Stimulated activated CD4-positive, alpha-beta T cell treated with anti-CD3 and anti-CD28 coated beads, Interleukin-2, amount 100 ng/mL, for 24 hours (primary cell): ENCODE measurements around the gene SCNN1A.
A peak's percentile ranks its signal among the peaks of the same experiment; 100 is the strongest.

Experiments
- DNase-seq, 2 donors: peaks; one replicate each; pipeline ENCODE4 v3.0.0-alpha.2; 2020

The SCNN1A gene

DNA sequence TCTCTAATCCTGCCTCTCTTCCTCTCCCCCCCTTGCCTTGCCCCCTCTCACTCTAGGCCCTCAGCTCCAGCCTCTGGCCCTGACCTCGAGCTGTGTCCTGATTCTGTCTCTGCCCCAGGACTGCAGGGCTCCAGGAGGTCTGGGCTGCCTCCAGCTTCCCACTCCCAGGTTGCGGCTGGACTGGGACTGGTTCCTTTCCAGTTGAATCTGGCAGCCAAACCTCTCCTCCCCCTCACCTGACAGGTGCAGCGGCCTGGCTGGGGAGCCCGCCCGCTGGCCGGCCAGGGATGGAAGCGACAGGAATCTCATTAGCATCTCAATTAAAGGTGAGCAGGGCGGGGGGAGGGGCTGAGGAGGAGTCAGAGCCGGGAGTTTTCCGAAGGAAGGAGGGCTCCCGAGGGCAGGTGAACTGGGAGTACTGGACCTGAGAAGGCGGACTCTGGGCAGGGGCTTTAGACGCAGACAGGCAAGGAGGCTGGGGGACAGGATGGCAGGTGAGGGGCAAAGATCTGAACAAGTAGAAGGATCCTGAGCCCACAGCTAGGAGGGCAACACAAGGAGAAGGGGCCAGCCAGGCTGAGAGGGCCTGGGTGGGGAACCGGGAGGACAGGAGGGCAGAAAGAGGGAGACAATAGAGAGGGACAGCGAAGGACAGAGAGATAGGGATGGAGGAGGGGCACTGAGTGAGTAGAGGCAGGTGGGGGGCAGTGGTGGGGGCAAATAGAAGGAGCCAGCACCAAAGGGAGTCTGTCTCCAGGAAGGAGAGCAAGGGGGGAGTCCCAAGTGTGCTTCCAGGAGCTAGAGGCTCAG, at the start of gene SCNN1A:
Gene SCNN1A (minus strand): TSS at position 295 of the 810 bp plus-strand sequence. CDS start 780 bp downstream, outside the sequence.
- no peak for DNase-seq

DNA sequence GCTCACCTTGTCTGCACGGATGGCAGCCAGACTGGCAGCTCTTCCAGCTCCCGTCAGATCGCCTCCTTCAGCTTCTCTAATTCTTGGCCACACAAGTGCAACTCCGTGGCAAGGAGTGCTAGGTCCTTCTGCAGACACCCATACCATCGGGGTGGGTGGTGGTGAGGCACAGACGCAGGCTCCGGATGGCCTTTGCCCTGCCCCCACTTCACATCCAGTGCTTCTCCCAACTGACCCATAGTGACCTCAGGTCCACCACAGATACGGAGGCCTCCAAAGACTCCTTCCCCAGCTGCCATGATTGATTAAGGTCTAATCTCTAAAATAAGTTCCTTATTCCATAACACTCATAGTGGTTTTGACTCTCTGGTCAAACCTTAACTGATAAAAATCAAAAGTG, 49.5 kb upstream of the SCNN1A start:
- no peak for DNase-seq

DNA sequence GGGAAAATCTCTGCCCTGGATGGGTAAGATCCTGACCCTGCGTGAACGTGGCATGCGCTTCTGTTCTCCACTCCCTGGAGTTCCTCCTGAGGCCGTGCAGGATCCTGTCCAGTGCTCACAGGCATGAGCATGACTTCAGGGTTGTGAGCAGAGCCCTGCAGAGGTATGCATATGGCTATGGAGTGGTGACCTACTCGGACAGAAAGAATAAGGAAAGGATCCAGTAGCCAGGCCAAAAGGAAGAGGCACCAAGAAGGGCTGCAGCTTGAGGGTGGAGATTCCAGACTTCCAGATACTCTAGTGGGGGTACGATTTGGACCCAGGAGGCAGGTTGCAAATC, 48.6 kb upstream of the SCNN1A start:
- no peak for DNase-seq

DNA sequence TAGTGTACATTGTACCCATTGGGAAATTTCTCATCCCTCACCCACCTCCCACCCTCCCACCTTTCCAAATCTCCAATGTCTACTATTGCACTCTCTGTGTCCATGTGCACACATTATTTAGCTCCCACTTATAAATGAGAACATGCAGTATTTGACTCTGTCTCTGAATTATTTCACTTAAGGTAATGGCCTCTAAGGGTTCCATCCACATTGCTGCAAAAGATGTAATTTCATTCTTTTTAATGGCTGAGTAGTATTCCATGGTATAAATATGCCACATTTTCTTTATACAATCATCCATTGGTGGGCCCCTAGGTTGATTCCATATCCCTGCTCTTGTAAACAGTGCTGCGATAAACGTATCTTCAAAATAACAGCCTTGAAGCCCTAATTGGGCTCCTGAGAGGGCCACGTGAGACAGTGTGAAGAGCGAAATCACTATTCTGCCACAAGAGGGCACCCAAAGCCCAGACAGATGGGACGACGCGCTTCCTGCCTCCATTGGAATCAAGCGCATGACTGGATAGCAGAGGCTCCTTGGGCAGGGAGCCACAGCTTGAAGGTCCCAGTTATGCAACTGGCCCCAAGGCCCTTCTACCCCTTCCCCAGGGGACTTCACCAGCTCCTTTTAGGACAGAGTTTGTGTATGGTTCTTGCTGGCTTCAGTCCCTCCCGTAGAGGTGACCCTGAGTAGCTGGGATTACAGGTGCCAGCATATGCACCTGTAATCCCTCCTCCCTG, 48.1 kb upstream of the SCNN1A start:
- peak; percentile 71 to 74 for DNase-seq

DNA sequence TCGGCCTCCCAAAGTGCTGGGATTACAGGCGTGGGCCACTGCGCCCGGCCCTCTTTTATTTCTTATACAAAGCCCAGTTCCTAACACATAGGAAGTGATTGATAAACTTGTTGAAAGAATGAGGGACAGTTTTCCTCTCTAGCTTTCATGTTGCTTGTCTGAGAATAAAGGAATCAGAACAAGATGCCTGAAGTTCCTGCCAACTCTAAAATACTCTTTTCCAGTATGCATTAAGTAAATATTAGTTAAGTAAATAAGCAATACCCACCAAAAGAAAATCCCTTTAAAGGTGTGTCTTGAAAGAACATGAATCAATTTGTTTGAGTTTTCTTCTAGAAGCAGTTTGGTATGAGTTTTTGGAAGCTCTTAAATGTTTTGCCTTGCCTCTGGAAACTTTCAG, 45.0 kb upstream of the SCNN1A start:
- no peak for DNase-seq

DNA sequence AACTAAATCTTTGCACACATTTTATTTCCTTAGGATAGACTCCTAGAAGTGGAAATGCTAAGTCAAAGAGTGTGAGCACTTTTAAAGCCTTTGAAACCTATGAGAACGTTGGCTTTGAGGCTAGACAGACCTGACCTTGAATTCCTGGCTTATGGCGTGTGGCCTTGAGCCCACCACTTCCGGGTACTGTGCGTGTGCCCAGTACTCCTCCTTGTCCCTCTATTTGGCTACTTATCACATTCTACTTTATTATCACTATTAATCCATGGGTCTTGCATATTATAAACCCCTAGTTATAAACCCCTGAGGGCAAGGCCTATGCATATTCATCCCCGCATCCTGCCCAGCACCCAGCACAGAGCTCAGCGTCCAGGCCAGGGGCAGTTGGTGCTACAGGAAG, 43.4 kb upstream of the SCNN1A start:
- no peak for DNase-seq

DNA sequence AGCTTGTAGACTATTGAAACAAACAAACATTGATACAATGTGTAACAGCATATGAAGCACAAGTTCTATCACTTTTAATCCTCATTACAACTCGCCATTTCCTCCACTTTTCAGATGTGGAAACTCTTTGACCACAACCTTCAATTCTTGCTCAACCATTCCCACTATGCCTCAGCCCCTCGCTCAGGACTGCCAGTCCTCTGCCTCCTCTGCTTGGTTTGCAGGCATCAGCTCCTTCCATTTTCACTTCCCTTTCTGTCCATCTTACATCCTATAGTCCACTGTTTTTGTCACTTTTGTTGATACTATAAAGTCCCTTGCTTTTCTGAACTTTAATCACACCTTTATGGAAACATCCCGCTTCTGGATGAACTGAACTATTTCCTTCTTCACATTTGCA, 41.2 kb upstream of the SCNN1A start:
- no peak for DNase-seq

DNA sequence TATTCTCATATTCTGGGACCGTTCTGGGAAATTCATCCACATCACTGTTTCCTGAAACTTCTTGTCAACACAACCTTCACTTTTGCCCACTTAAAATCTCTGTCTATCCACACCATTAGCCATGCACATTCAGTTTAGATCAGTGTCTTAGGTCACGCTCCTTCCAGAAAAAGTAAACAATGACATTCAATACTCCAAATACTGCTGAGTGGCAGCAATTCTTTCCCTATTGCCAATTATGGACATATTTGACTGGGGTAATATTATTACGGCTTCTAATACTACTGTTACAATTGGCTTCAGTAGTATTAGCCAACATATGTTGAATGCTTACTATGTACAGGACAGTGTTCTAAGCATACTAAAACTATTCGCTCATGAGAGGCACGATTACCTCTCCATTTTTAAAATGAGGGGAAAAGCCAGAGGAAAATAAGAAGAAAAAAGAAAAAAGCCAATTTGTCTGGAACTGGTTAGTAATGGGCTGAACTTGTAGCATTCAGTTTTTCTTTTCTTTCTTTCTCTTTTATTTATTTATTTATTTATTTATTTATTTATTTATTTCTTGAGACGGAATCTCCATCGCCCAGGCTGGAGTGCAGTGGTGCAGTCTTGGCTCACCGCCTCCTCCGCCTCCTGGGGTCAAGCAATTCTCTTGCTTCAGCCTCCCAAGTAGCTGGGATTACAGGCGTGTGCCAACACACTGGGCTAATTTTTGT, 32.0 kb upstream of the SCNN1A start:
- DNase-seq: no peak

DNA sequence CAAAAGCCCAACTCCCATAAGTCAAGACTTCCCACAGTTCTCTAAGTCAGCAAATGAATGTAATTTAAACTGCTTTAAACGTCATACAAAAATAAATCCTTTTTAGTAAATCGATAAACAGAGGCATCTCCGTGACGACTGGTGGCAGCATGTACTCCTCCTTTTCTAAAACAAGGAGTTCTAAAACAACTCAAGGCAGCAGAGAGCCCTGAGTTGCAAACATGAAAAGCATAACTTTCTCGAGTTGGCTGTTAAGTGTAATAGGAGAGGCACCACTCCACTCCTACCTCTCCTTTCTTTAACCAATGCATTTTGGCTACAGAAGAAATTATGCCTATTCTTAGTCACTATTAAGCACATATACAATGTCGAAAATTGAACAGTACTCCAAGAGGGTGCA, 30.6 kb upstream of the SCNN1A start:
- DNase-seq: no peak

DNA sequence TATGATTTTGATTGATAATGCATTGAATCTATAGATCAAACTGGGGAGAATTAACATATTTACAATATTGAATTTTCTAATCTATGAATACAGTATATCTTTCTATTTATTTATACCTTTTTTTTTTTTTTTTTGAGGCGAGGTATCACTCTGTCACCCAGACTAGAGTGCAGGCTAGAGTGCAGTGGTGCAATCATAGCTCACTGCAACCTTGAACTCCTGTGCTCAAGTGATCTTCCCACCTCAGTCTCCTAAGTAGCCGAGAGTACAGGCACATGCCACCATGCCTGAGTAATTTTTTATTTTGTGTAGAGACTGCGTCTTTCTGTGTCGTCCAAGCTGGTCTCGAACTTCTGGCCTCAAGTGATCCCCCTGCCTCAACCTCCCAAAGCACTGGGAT, 29.0 kb upstream of the SCNN1A start:
- DNase-seq: no peak

DNA sequence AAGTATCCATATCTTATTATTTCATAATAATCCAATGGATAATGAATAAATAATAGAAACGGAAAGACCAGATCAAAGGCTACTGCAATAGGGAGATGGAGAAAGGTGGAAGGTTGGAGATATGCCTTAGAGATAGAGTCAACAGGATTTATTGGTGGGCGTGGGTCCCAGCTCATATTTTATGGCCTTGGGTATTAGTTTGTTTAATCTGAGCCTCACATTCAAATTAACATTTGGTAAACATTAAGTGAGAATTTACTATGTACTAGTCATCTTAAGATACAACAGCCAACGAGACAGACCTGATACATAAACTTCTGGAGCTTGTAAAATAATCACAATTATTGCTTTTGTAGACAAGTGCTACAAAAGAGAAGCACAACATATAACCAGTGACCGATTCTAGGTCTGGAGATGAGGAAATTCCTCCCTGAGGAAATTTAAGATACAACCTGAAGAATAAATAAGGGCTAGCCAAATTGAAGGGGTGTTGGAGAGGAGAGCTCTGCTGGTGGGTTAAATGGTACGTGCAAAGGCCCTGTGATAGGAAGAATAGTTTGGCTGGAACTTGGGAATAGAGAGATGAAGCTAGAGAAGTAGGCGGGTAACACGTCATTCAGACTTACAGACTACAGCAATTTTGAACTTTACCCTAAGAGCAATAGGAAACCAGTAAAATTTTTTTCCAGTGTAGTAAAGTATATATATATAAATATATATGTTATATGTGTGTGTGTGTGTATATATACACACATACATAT, 24.7 kb upstream of the SCNN1A start:
- no peak for DNase-seq

DNA sequence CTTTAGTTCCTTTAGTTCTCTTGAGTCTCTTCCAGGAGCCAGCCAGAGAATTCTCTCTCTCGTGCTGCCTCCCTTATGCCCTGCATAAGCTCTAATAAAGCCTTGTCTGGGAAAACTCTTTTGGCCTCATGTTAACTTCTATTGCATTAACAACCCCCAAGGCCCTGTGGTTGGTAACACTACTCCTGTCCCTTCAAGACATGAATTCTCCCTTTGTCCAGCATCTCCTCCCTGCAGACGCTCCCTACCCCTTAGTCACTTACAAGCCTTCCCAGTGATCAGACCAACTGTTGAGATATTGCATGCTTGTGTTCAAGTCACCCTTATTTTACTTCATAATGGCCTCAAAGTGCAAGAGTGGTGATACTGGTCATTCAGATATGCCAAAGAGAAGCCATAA, 20.7 kb upstream of the SCNN1A start:
- DNase-seq: no peak

DNA sequence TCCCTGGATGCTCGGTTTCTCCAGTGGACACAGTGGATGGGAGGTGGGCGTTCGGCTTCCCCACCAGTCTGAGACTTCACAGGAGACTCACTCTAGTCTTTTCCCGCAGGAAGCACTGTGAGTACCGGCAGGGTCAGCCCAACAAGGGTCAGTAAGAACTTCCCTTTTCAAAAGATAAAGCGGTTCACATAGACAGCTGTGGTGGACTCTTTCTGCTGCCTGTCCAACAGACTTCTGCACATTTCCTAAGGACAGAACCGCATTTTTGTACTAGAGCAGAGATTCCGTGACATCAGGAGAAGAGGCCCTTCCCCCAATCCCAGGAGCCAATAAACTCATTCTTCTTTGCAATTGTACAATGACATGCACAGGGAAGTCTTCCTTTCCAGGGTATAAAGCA, 19.0 kb upstream of the SCNN1A start:
- DNase-seq: no peak

DNA sequence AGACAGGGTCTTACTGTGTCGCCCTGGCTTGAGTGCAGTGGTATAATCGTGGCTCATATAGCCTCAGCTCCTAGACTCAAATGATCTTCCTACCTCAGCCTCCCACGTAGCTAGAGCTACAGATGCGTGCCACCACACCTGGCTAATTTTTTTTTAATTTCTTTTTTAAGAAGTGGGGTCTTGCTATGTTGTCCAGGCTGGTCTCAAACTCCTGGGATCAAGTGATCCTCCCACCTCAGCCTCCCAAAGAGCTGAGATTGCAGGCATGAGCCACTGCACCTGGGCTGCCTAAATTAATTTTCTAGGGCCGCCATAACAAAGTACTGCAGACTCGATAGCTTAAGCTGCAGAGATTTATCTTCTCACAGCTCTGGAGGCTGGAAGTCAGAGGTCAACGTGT, 17.7 kb upstream of the SCNN1A start:
- DNase-seq: no peak

DNA sequence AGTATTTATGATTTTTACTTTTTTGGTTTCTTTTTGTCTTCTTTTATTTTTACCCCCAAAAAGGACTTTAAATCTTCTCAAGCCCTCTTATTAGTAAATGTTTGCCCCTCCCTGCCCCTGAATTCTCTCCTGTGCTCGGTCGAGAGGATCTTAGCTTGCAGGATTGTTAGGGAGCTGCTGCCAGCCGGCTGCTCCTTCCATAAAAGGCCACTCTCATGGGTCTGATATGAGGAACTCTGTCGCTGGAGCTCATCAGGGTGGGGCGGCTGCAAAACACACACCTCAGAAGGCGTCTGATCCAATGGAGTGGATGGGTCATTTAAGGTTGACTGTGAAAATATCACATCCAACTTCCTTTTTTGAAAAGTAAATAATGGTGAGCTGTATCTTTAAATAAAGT, 17.1 kb upstream of the SCNN1A start:
- DNase-seq: no peak

DNA sequence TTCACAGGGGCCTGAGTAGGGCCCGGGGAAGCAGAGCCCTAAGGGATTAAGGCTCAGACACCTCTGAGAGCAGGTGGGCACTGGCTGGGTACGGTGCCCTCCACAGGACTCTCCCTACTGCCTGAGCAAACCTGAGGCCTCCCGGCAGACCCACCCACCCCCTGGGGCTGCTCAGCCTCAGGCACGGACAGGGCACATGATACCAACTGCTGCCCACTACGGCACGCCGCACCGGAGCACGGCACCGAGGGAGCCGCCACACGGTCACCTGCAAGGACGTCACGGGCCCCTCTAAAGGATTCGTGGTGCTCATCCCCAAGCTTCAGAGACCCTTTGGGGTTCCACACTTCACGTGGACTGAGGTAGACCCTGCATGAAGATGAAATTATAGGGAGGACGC, 15.7 kb upstream of the SCNN1A start:
- DNase-seq: no peak

DNA sequence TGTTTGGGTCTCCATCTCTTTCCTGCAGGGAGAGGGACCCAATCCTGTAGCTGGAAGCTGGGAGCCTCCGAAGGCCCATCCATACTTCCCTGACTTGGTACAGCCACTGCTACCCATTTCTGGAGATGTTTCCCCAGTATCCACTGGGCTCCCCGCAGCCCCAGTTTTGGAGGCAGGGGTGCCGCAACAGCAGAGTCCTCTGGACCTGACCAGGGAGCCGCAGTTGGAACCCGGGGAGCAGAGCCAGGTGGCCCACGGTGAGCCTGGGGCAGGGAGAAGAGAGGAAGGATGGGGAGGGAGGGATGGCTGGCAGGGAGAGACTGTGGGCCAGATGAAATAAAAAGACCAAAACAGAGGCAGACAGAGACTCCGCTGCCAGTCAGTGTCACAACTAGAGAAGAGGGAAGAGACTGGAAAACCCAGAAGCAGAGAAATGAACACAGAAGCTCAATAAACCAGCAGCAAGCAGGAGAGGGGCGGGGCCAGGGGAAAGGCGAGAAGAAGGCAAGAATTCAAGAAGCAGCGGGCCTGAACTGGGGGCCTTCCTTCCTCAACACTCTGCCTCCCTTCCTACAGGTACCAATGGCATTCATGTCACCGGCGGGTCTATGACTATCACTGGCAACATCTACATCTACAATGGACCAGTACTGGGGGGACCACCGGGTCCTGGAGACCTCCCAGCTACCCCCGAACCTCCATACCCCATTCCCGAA, 14.9 kb upstream of the SCNN1A start:
- no peak for DNase-seq

DNA sequence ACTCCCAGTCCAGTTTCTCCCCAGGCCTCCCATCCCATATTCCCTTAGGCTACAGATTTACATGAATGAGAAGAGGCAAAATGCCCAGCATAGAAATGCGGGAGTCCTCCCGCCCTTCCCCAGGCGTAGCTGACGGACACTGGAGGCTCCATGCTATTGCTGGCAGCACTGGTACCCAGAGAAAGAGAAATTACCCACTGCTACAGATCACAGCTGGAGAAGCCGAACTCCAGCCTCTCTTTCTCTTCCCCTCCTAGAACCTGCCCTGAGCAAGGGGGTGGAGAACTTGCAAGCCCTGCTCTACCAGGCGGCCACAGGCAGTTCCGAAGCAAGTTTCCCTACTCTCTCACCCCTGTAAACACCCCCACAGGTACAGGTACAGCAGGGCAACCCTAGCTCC, 12.2 kb upstream of the SCNN1A start:
- no peak for DNase-seq

DNA sequence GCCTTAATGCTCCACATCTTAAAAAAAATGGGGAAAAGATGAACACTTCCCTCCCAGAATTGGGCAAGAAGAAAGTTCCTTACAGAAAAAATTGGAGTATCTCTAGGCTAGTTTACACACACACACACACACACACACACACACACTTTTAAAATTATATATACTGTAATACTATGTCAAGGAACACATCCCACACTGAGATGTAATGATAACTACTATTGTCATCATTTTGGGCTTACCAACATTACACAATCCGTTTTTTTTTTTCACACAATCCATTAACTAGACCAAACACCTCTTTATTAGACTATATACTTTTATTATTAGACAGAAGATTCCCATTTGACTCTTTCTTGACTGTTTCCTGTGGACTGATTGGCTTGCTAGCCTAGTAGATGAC, 11.1 kb upstream of the SCNN1A start:
- no peak for DNase-seq

DNA sequence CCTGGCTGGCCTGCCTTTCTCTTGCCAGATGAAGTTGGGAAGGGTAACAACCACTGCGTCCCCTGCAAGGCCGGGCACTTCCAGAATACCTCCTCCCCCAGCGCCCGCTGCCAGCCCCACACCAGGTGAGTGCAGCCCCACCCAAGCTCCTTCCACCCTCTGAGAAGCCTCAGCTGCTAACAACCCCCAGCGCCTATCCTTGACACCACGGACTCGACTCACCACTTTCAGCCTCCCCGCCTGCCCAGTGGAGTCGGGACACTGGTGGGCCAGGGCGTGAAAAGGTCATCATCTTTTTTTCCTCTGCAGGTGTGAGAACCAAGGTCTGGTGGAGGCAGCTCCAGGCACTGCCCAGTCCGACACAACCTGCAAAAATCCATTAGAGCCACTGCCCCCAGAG, 10.7 kb upstream of the SCNN1A start:
- no peak for DNase-seq

DNA sequence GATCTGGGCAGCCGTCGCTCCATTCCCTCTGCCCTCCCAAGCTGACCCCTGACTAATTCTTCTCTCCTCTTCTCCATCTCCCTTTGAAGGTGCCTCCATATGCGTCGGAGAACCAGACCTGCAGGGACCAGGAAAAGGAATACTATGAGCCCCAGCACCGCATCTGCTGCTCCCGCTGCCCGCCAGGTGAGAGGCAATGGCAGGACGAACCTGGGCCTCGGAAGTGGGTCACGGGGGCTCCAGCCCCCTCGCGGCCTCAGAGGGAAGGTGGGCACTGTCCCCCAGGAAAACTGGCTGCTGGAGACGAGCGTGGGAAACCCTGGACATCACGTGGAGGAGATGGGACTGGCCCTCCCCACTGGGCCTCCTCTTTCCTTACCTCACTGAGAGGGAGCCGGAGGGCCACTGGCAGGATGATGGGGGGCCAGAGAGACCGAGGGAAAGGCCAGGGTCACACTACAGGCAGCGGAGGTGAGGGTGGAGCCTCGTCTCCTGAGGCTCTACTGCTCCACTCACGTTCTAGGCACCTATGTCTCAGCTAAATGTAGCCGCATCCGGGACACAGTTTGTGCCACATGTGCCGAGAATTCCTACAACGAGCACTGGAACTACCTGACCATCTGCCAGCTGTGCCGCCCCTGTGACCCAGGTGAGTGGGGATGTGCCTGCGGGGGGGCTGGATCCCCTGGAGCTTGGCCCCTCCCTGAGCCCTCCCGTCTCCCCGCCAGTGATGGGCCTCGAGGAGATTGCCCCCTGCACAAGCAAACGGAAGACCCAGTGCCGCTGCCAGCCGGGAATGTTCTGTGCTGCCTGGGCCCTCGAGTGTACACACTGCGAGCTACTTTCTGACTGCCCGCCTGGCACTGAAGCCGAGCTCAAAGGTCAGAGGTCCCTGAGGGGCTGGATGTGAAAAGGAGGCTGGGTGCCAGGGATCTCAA, 9.4 kb upstream of the SCNN1A start:
- DNase-seq: no peak
